Fibroblast of skin of right biceps (primary cell): ENCODE results near the gene WDR44.
A peak's percentile ranks its signal among the peaks of the same experiment; 100 is the strongest.
"Not testable (repeated sequence)": the region's sequence is repeated elsewhere in the genome, so short reads cannot be mapped to it uniquely, and the experiment has no call there.

Experiments
- DNase-seq: peaks from one replicate; pipeline ENCODE4 v3.0.0-alpha.2; 2013

The WDR44 gene

DNA sequence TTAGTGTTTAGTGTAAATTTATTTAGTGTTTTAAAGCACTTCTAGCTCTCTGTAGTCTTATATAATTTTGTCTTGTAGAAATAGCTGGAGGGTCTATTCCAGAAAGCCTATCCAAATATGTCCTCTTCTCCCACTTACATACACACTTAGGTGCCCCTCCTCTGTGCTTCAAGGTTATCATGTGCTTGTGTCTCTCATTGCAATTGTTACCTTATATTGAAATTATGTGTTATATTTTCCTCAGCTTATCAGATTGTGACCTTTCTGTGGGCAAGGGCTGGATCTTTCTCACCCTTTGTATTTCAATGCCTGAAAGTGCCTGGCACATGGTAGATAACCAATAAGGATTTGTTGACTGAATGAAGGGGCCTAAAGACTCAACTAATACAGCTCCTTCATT lies 18.4 kb downstream of the WDR44 start:
- DNase-seq, result no peak

DNA sequence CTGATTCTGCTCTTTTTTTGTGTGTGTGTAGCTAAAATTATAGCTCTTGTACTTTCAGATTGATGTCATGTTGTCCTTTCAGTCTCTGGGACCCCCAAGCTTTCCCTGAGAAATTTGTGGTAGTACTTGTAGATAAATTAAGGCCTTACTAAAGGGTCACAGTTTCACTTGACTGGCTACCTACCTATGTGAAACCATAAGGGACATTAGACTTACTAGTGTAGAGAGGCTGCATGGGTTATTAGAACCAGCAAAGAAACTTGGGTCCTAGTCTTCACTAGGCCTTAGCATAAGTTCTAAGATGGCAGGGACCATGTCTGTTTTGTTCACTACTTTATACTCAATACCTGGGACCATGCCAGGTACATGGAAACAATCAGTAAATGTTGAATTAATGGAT lies 21.4 kb downstream of the WDR44 start:
- DNase-seq, result no peak

DNA sequence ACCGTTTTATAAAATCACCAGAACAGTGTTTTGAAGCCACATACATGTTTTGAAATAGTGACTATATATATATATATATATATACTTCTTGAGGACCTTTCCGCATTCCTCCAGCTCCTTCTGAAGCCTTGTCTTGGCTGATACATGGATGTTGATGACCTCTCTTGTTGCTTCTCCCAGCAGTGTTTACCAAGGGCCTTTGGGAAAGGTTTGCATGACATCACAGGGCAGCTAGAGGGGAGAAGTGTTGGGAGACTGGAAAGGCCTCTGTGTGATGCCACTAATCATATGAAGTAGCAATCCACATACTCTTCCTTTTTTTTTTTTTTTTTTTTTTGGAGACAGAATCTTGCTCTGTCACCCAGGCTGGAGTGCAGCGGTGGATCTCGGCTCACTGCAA lies 22.5 kb downstream of the WDR44 start:
- no peak for DNase-seq

DNA sequence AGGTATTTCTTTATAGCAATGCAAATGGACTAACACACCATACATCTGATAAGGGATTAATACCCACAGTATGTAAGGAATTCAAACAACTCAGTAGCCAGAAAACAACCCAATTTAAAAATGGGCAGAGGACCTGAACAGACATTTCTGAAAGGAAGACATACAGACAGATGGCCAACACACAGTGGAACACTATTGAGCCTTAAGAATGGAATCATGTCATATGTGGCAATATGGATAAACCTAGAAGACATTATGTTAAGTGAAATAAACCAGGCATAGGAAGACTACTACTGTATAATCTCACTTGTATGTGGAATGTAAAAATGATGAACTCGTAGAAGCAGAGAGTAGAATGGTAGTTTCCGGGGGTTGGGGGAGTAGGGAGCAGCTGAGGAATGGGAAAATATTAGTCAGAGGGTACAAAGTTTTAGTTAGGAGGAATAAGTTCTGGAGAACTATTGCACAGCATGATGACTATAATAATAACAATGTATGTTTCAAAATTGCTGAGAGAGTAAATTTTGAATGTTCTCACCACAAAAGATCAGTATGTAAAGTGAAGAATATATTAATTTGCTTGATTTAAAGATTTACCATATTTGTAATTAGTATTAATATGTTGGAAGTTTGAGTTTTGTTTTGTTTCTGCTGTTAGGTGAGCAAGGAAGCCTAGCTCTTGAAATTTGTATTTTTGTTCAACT lies 25.2 kb downstream of the WDR44 start:
- peak; percentile 82 for DNase-seq

DNA sequence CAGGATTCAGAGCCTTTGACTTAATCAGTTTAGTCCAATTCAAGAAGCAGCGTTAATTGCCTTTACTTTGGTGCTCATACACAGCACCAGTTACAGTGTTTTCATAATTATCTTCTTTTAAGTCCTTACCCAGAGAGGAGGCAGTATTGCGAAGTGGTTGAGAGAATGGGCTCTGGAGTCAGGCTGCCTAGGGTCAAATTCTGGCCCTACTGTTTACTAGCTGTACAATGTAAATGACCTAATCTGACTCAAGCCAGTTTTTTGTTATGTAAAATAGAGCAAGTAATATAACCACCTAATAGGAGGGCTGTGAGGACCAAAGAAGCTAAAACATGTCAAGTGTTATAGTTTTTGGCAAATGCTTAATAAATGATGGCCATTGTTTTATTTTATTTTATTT lies 27.6 kb downstream of the WDR44 start:
- DNase-seq, result no peak

DNA sequence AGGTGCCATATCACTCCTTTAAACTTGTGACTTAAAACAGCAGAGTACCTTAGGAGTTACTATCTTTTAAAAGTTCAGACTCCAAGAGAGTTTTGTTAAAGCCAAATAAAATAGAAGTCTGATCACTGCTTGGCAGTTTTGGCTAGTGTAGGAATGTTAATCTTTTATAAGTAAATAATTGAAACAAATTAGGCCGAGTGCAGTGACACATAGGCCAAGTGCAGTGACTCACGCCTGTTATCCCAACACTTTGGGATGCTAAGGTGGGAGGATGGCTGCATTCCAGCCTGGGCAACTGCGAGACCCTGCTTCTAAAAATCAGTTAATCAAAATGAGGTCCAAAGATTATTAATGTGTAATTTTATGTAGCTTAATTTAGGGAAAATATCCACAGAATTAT lies 37.2 kb downstream of the WDR44 start:
- peak; percentile 22 for DNase-seq

DNA sequence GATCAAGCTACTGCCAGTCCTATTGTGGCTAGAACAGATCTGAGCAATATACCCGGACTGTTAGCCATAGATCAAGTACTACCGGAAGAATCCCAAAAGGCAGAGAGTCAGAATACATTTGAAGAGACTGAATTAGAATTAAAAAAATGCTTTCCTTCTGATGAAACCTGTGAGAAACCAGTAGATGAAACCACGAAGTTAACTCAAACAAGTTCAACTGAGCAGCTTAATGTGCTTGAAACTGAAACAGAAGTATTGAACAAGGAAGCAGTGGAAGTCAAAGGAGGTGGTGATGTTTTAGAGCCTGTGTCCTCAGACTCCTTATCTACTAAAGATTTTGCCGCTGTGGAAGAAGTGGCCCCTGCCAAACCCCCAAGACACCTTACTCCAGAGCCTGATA lies 46.8 kb downstream of the WDR44 start:
- DNase-seq, result peak; percentile 15

DNA sequence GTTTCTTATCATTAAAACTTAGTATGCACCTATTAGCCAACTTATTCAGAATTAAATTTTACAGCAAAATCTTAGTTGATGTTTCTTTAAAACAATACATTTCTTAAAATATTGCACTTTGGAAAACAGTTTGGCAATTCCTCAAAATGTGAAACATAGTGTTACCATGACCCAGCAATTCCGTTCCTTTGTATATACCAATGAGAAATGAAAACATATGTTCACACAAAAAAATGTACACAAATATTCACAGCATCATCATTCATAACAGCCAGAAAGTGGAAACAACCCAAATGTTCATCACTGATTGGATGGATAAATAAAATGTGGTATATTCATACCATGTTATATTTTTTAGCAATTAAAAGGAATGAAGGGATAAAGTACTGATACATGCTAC lies 50.2 kb downstream of the WDR44 start:
- DNase-seq, result no peak

DNA sequence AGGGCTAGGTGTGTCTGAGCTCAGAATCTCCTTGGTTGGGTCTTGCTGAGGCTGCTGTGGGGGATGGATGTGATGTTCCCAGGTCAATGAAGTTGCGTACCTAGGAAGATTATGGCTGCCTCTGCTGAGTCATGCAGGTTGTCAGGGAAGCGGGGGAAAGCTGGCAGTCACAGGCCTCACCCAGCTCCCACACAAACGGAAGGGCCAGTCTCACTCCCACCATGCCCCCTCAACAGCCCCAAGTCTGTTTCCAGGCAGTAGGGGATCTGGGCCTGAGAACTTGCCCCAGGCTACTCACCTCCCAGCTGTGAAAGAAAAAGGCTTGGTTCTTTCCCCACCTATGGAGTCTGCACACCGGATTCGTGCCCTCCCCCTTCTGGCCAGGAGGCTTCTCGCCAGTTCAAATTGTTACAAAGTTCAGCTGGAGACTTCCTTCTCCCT lies 72.9 kb downstream of the WDR44 start:
- DNase-seq, result no peak

DNA sequence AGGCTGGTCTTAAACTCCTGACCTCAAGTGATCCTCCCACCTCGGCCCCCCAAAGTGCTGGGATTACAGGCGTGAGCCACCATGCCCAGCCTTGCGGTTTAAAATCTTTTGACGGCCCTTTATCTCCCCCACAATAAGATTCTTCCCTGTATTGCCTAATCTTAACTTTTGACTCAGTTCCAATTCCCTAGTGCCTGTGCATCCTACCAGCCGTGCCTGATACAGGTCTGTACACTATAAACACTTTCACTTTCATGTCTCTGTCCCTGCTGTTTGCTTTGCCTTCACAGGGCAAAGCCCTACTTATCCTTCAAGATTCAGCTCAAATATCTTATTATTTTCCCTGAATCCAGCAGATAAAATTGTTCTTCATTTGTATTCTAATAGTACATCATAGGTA lies 74.6 kb downstream of the WDR44 start:
- DNase-seq, result peak; percentile 1

DNA sequence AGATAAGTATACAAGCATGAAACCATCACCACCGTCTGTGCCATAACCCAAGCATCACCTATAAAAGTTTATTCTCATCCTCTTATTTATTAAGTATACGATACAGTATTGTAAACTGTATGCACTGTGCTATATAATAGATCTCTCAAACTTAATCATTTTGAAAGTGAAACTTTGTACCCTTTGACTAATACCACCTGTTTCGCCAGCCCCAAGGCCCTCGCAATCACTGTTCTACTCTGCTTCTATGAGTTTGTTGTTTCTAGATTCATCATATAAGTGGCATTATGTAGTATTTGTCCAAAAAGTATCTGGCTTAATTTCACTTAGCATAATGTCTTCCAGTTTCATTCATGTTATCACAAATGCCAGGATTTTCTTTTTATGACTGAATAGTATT lies 77.7 kb downstream of the WDR44 start:
- DNase-seq, result no peak

DNA sequence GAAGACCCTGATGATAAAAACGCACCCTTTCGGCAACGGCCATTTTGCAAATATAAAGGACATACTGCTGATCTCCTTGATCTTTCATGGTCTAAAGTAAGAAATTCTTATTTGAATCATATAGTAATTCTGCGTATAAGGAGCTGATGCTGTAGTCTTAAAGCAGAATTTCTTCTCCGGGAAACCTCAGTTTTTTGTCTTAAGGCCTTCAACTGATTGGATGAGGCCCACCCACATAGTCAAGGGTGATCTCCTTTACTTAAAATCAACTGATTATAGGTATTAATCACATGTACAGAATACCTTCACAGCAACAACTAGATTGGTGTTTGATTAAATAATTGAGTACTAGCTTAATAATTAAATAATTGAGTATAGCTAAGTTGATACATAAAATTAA lies 86.9 kb downstream of the WDR44 start:
- DNase-seq, result no peak

DNA sequence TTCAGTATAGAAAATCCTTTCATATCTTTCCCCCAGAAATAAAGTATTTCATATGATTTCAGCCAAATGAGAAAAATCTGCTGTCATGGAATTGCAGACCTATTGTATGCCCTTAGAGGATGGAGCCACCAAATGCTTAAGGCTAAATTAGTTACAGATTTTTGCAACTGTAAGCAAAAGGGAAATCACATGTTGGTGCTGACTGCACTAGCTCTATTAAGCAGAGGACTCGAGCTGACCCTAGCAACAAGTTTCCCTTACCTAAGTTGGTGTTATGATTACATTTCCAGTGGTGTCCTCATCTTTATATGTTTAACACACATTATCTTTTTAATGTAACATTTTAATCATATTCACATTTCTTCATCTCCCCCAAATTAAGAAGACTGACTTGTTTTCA lies 91.4 kb downstream of the WDR44 start:
- no peak for DNase-seq

DNA sequence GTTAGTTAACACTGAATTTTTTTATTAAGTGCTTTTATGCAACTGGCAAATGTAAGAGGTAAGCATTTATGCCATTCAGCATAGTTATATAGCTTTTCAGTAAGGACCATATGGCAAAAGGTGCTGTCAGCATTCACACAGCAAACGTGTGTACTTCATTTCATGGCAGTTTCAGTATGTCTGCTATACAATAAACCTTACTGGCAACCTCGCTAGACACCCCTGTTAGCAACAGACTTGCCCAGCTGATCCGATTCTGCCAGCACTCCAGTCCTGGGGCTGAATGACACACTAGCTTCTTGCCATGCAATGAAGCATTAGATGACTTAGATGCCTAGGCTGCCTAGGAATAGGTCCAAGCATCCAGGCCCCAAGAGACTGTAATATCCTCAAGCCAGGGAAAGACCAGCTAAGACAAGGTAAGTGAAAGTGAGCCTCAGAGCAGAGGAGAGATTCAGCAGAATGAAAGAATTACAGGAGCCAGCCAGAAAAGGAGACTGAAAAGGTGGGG lies 102.4 kb downstream of the WDR44 start:
- DNase-seq, result peak; percentile 17

DNA sequence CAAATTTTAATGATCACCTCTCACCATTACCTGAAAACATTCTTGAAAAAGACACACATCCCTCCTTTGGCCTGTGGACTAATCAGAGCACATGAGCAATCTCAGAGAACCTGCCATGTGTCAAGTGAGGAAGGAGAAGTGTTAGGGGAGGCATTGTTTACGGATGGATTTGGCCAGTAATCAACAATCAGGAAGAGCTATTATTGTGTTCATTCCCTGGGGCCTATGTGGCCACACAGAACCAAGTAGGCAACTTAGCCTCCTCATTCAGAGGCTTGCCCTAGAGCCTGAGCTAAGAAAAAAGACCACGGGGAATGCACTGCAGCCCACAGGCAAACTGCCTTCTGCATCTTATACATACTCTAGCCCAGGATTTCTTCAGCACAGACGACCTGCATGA lies 109.1 kb downstream of the WDR44 start:
- no peak for DNase-seq

DNA sequence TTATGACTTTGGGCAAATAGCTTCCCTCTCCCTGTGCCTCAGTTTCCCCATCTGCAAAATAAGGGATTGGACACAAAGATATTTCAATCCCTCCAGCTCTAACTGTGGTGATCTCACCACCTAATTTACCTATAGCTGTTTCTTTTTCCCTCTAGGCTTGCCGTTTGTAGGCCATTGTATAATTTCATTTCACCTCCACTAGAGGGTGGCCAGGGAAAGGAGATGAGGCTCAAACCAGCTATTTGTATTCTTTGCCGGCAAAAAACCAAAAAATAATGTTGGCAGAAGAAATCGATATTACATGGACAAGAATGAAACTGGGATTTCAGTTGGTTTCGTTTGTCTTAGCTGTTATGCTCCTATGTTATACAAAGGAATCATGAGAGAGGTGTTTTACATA lies 113.6 kb downstream of the WDR44 start:
- peak; percentile 49 for DNase-seq

DNA sequence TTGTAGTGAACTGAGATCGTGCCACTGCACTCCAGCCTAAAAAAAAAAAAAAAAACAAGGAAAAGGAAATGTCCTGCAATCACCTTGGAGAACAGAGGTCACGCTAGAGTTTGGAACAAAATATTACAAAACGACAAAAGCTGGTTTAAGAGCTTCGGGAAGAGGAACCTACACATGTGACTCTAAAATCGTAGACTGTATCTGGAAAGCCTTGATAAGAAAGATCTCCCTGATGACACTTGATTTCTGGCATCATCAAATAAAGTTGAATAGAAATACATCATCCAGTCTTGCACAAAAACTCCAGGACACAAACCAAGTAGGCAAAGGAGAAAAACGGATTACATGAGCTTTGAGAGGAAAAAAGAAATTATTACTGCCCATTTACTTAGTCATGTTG lies 118.6 kb downstream of the WDR44 start:
- DNase-seq, result no peak

DNA sequence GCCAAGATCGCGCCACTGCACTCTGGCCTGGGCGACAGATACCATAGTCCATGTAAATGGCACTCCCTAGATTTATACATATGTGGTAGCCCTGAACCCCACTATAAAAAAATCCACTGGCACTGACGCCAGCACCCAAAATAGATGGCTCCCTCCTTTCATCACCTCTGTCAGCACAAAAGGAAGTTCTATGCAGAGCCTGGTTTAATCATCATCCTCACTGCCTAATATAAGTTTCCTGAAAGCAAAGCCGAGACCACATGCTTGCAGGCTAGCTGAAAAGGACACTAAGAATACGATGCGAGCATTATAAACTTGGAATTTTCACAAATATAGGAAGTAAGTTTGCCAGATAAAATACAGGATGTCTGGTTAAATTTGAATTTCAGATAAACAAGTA lies 122.2 kb downstream of the WDR44 start:
- DNase-seq, result peak; percentile 15

DNA sequence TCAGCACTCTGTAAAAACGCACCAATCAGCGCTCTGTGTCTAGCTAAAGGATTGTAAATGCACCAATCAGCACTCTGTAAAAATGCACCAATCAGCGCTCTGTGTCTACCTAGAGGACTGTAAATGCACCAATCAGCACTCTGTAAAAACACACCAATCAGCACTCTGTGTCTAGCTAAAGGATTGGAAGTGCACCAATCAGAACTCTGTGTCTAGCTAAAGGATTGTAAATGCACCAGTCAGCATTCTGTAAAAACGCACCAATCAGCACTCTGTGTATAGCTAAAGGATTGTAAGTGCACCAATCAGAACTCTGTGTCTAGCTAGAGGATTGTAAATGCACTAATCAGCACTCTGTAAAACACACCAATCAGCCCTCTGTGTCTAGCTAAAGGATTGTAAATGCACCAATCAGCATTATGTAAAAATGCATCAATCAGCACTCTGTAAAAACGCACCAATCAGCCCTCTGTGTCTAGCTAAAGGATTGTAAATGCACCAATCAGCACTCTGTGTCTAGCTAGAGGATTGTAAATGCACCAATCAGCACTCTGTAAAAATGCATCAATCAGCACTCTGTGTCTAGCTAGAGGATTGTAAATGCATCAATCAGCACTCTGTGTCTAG lies 124.9 kb downstream of the WDR44 start:
- DNase-seq, result not testable (repeated sequence)

DNA sequence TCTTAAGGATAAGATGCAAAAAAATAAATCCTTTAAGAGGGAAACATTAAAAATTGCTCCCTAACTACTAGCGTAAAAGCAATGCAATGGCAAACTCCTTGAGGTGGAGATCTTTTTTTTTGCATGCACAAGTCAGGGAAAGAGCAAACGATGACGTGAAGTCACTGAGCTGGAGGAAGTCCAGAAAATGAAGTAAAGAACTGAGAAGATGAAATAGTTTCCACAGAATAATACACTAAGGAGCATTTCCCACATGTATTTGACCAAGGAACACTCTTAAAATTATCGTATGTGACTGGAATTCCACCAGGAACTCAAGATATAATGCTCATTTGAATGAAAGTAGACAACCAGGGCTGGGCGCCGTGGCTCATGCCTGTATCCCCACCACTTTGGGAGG lies 128.7 kb downstream of the WDR44 start:
- DNase-seq, result peak; percentile 9

DNA sequence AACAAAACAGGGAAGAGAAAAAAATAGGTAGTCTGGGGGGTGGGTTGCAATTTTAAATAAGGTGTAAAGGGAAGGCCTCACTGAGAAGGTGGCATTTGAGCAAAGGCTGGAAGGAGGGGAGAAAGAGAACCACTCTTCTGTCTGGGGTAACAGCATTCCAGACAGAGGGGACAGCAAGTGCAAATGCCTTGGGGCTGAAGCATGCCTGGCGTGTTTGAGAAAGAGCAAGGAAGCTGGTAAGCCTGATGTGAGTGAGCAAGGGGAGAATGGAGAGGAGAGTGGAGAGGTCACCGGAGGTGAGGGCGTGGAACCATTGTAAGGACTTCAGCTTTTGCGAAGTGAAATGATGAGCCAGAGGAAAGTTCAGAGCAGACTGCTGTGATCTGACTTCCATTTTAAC lies 130.0 kb downstream of the WDR44 start:
- no peak for DNase-seq

DNA sequence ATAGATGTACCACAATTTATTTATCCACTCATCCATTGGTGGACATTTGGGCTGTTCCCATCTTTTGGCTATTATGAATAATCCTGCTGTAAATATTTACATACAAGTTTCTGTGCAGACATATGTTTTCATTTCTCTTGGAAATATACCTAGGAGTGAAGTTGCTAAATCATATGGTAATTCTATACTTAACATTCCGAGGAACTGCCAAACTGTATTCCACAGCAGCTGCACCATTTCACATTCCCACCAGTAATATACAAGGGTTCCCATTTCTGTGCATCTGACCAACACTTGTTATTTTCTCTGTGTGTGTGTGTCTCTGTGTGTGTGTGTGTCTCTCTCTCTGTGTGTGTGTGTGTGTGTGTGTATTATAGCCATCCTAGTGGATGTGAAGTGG lies 134.3 kb downstream of the WDR44 start:
- no peak for DNase-seq

DNA sequence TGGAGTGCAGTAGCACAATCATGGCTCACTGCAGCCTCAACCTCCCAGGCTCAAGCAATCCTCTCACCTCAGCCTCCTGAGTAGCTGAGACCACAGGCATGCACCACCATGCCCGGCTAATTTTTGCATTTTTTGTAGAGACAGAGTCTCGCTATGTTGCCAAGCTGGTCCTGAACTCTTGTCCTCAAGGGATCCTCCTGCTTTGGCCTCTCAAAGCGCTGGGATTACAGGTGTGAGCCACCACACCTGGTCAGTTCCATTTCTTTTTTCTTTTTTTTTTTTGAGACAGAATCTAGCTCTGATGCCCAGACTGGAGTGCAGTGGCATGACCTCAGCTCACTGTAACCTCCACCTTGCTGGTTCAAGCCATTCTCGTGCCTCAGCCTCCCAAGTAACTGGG lies 136.5 kb downstream of the WDR44 start:
- not testable (repeated sequence) for DNase-seq

DNA sequence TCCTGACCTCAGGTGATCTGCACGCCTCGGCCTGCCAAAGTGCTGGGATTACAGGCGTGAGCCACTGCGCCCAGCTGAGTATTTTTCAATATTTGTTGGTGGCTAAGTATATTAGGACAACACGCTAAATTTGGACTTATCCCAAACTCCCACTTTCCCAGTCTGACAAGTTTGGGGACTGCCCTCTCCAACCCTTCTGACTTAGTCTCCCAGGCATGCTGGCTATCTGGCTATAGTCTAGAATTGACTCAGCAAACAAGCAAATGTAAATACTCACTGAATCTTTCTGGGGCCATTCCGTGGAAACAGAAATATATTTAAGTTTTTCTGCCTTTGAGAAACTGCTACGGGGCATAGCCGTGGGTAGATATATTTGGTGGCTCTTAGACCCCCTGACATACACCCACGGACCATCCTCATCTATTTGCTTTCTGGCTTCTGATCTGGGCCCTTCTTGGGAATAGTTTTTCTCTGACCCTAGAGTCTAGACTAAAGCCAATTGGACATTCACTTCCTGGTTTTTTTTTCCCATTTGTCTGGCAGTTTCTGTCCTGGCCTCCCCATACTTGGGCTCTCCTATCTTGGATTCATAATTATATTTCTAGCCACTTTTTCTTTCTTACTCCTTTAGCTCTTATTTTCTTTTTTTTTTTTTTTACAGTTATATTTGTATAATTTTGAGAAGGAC lies 138.5 kb downstream of the WDR44 start:
- no peak for DNase-seq
